ENCODE measurements around the gene METTL1. TPM values are rescaled to one million over a fixed set of nuclear protein-coding genes. Genes with fewer than 3 reads are reported as not detected.

Gene METTL1
- polyA plus RNA-seq, 3 donors from 2014 or later = 3.5 to 11.8 (median 6.7) TPM

- DNase-seq = peak in 1 of 3 donors; percentile 16
- H3K9me3 Mint-ChIP-seq = no peaks in the 10 kb centered on the region
- H3K27ac Mint-ChIP-seq = peak within 1 kb of the TSS; percentile 92 to 96 (median 92)
- H3K4me3 Mint-ChIP-seq = peak within 1 kb of the TSS; percentile 94 to 99 (median 97)
- peaks cover 6 to 16% (median 9%) of the 10 kb centered on the region in 3 donors for H3K36me3 Mint-ChIP-seq
- peaks cover 2 to 11% (median 5%) of the 10 kb centered on the region in 3 donors for H3K27me3 Mint-ChIP-seq (ENCODE audit: low read depth in 3 of 3)
- peaks cover 11 to 23% of the 10 kb centered on the region in 2 donors for H3K4me1 Mint-ChIP-seq
Observed at GRCh38 chr12:57772429-57773322, 771 bp upstream of the METTL1 start, which contains the start of gene EEF1AKMT3. Gene EEF1AKMT3, plus strand, starts transcription at chr12:57772614. Its CDS starts 111 bp downstream, at chr12:57772725.

GRCh38 chr12:57771236-57771872 lies 551 bp downstream of the METTL1 start:
- H3K4me1 Mint-ChIP-seq = peaks cover 17 to 29% of the 10 kb centered on the region in 2 donors
- no peak for DNase-seq
- peak overlapping the region; percentile 94 to 99 (median 97) for H3K4me3 Mint-ChIP-seq
- peaks cover 6 to 10% (median 9%) of the 10 kb centered on the region in 3 donors for H3K36me3 Mint-ChIP-seq
- H3K27me3 Mint-ChIP-seq (ENCODE audit: low read depth in 3 of 3) = peaks cover 4 to 12% (median 7%) of the 10 kb centered on the region in 3 donors
- H3K27ac Mint-ChIP-seq = peak overlapping the region; percentile 92 to 96 (median 92)
- no peaks in the 10 kb centered on the region for H3K9me3 Mint-ChIP-seq

- no peak for DNase-seq
- Mint-ChIP-seq H3K4me1 (peaks cover 23 to 35% of the 10 kb centered on the region in 2 donors), H3K4me3 (peak overlapping the region; percentile 19 to 94 (median 40)), H3K27me3 (ENCODE audit: low read depth in 3 of 3) (peaks cover 7 to 15% (median 8%) of the 10 kb centered on the region in 3 donors), H3K36me3 (peaks cover 6 to 9% (median 7%) of the 10 kb centered on the region in 3 donors), H3K9me3 (no peaks in the 10 kb centered on the region), H3K27ac (peak overlapping the region in 2 of 6 donors; percentile 6 to 21)
Observed at GRCh38 chr12:57770734-57771133, 1.2 kb downstream of the METTL1 start.

- Mint-ChIP-seq H3K27me3 (ENCODE audit: low read depth in 3 of 3) (peaks cover 10 to 19% (median 13%) of the 10 kb centered on the region in 3 donors), H3K27ac (peak overlapping the region in 1 of 6 donors; percentile 15), H3K36me3 (peaks cover 5 to 9% (median 6%) of the 10 kb centered on the region in 3 donors), H3K4me3 (peak overlapping the region in 4 of 5 donors; percentile 0 to 51 (median 48)), H3K4me1 (peaks cover 34 to 46% of the 10 kb centered on the region in 2 donors), H3K9me3 (no peaks in the 10 kb centered on the region)
- no peak for DNase-seq
Observed at GRCh38 chr12:57769594-57769993, 2.3 kb downstream of the METTL1 start.

- peaks cover 39 to 48% of the 10 kb centered on the region in 2 donors for H3K4me1 Mint-ChIP-seq
- no peak overlapping the region for H3K4me3 Mint-ChIP-seq
Observed at GRCh38 chr12:57767876-57768275, 4.0 kb downstream of the METTL1 start.

GRCh38 chr12:57767305-57767698 lies 4.6 kb downstream of the METTL1 start:
- no peak for DNase-seq
- Mint-ChIP-seq H3K27ac (no peak overlapping the region), H3K9me3 (no peaks in the 10 kb centered on the region), H3K36me3 (peaks cover 5 to 9% (median 6%) of the 10 kb centered on the region in 3 donors), H3K4me1 (peaks cover 37 to 45% of the 10 kb centered on the region in 2 donors), H3K27me3 (ENCODE audit: low read depth in 3 of 3) (peaks cover 22 to 30% (median 26%) of the 10 kb centered on the region in 3 donors), H3K4me3 (peak overlapping the region in 2 of 5 donors; percentile 70 to 71)

More at GRCh38 chr12:57767876-57768275, 4.0 kb downstream of the METTL1 start:
- H3K36me3 Mint-ChIP-seq = peaks cover 5 to 9% (median 6%) of the 10 kb centered on the region in 3 donors
- no peak for DNase-seq
- peaks cover 19 to 27% (median 26%) of the 10 kb centered on the region in 3 donors for H3K27me3 Mint-ChIP-seq (ENCODE audit: low read depth in 3 of 3)
- H3K27ac Mint-ChIP-seq = no peak overlapping the region
- H3K9me3 Mint-ChIP-seq = no peaks in the 10 kb centered on the region

- peak within 1 kb of the TSS; percentile 69 to 77 (median 71) for H3K4me3 Mint-ChIP-seq
- H3K27me3 Mint-ChIP-seq (ENCODE audit: low read depth in 3 of 3) = peaks cover 20 to 30% (median 22%) of the 10 kb centered on the region in 3 donors
- H3K4me1 Mint-ChIP-seq = peaks cover 34 to 41% of the 10 kb centered on the region in 2 donors
- no peaks in the 10 kb centered on the region for H3K9me3 Mint-ChIP-seq
- peaks cover 5 to 9% (median 6%) of the 10 kb centered on the region in 3 donors for H3K36me3 Mint-ChIP-seq
- H3K27ac Mint-ChIP-seq = peak within 1 kb of the TSS in 1 of 6 donors; percentile 10
- peak in 2 of 3 donors; percentile 34 to 41 for DNase-seq
Observed at GRCh38 chr12:57766464-57767304, 5.2 kb downstream of the METTL1 start, which contains the start of gene CYP27B1. Gene CYP27B1, minus strand, starts transcription at chr12:57767078. Its CDS starts 37 bp downstream, at chr12:57767041.

GRCh38 chr12:57765698-57766463 lies 6.0 kb downstream of the METTL1 start:
- DNase-seq = no peak
- Mint-ChIP-seq H3K27ac (peak overlapping the region in 1 of 6 donors; percentile 10), H3K27me3 (ENCODE audit: low read depth in 3 of 3) (peaks cover 18 to 30% (median 20%) of the 10 kb centered on the region in 3 donors), H3K4me1 (peaks cover 29 to 34% of the 10 kb centered on the region in 2 donors), H3K4me3 (peak overlapping the region; percentile 69 to 83 (median 71)), H3K36me3 (peaks cover 5 to 11% (median 6%) of the 10 kb centered on the region in 3 donors), H3K9me3 (no peaks in the 10 kb centered on the region)

- no peaks in the 10 kb centered on the region for H3K9me3 Mint-ChIP-seq
- DNase-seq = peak in 2 of 3 donors; percentile 33 to 35
- H3K36me3 Mint-ChIP-seq = peaks cover 4 to 13% (median 6%) of the 10 kb centered on the region in 3 donors
- no peak overlapping the region for H3K27ac Mint-ChIP-seq
- peaks cover 18 to 30% (median 20%) of the 10 kb centered on the region in 3 donors for H3K27me3 Mint-ChIP-seq (ENCODE audit: low read depth in 3 of 3)
- peak overlapping the region; percentile 61 to 83 (median 69) for H3K4me3 Mint-ChIP-seq
- peaks cover 29 to 34% of the 10 kb centered on the region in 2 donors for H3K4me1 Mint-ChIP-seq
Observed at GRCh38 chr12:57765003-57765697, 6.8 kb downstream of the METTL1 start.

- no peaks in the 10 kb centered on the region for H3K9me3 Mint-ChIP-seq
- no peak for DNase-seq
- no peak overlapping the region for H3K27ac Mint-ChIP-seq
- peak overlapping the region; percentile 52 to 83 (median 69) for H3K4me3 Mint-ChIP-seq
- H3K27me3 Mint-ChIP-seq (ENCODE audit: low read depth in 3 of 3) = peaks cover 19 to 30% (median 20%) of the 10 kb centered on the region in 3 donors
- H3K36me3 Mint-ChIP-seq = peaks cover 0 to 13% (median 6%) of the 10 kb centered on the region in 3 donors
- peaks cover 29 to 30% of the 10 kb centered on the region in 2 donors for H3K4me1 Mint-ChIP-seq
Observed at GRCh38 chr12:57764662-57765002, 7.3 kb downstream of the METTL1 start.

GRCh38 chr12:57763881-57764661 lies 7.8 kb downstream of the METTL1 start:
- Mint-ChIP-seq H3K4me3 (peak overlapping the region; percentile 52 to 83 (median 69)), H3K27me3 (ENCODE audit: low read depth in 3 of 3) (peaks cover 18 to 30% (median 20%) of the 10 kb centered on the region in 3 donors), H3K9me3 (no peaks in the 10 kb centered on the region), H3K4me1 (peaks cover 29 to 35% of the 10 kb centered on the region in 2 donors), H3K27ac (no peak overlapping the region), H3K36me3 (peaks cover 3 to 10% (median 4%) of the 10 kb centered on the region in 3 donors)
- no peak for DNase-seq
